Hippocampal formation (tissue), 2 donors: ENCODE results near the gene CDK17.
A peak's percentile ranks its signal among the peaks of the same experiment; 100 is the strongest.
"Not testable (repeated sequence)": the region's sequence is repeated elsewhere in the genome, so short reads cannot be mapped to it uniquely, and the experiment has no call there.

Experiments used
- DNase-seq, 2 donors: peaks; one replicate each; lab custom pipeline; 2025; lab: John Stamatoyannopoulos, UW

The CDK17 gene

DNA sequence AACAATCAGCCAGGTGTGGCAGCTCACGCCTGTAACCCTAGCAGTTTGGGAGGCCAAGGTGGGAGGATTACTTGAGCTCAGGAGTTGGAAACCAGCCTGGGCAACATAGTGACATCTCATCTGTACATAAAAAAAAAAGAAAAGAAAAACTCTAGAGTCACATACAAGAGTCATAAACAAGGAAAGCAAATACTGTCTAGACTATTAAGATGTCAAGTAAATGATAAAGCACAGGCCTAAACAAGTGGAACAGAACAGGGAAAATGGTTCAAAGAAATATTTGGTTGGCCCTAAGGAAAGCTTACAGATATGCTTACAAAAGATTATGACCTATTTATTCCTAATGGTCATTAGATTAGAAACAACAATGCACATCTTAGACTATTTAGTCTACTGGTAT, 12.3 kb downstream of the CDK17 start:
- no peak for DNase-seq

DNA sequence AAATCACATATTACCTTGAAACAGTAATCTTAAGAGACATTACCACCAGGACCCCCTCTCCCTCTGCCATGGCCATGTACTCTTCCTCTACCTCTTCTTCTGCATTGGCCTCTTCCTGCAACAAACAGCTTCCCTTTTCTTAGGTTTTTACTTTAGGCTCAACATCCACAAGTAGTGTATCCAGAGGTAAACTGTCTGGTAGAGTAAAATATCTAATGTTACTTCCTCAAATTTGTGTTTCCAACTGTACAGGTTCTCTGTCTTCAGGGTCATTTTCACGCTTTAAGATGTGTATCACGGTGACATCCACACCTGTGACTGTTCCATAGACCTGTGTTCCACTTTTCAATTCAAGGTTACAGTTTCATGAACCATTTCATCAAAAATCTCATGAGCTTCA, 13.4 kb downstream of the CDK17 start:
- DNase-seq, result no peak

DNA sequence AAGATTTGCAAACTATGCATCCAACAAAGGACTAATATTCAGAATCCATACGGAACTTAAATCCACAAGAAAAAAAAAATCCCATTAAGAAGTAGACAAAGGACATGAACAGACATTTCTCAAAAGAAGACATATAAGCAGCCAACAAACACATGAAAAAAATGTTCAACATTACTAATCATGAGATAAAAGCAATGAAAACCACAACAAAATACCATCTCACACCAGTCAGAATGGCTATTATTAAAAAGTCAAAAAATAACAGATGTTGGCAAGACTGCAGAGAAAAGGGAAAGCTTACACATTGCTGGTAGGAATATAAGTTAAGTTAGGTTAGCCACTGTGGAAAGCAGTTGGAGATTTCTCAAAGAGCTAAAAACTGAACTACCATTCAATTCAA, 16.2 kb downstream of the CDK17 start:
- no peak for DNase-seq

DNA sequence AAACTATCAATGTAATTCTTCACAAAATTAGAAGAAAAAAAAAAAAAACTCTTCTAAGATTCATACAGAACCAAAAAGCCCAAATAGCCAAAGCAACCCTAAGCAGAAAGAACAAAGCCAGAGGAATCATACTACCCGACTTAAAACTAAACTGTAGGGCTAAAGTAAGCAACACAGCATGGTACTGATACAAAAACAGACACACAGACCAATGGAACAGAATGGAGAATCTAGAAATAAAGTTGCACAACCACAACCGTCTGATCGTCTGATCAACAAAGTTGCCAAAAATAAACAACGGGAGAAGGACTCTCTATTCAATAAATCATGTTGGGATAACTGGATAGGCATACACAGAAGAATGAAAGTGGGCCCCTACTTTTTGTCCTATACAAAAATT, 16.9 kb downstream of the CDK17 start:
- DNase-seq, result no peak

DNA sequence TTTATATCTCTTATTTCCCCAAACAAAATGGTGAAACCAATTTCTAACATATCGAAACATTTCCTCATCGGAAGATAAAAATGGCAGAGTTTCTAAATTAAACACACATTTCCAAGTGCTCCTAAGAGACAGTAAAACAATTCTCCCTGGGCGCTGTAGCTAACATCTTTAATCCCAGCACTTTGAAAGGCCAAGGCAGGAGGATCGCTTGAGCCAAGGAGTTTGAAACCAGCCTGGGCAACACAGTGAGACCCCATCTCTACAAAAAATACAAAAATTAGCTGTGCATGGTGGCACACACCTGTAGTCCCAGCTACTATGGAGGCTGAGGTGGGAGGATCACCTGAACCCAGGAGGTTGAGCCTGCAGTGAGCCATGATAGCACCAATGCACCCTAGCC, 20.5 kb downstream of the CDK17 start:
- not testable (repeated sequence) for DNase-seq

DNA sequence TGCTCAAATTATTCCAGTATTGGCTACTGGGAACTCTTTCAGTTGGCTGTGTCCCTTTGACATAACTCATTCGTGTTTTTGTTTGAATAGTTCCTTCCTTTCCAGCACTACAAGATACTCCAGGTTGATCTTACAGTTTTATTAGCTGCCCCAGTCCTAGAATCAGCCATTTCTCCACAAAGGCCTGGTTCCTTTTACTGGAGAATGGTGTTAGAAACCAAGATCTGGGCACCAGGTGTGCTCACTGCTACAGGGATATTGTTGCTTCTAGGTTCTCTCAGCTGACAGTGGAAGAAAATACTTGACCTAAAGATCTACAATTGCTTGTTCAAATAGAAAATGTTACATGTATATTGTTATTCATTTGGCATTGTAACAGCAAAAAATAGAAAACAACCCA, 21.9 kb downstream of the CDK17 start:
- DNase-seq, result no peak

DNA sequence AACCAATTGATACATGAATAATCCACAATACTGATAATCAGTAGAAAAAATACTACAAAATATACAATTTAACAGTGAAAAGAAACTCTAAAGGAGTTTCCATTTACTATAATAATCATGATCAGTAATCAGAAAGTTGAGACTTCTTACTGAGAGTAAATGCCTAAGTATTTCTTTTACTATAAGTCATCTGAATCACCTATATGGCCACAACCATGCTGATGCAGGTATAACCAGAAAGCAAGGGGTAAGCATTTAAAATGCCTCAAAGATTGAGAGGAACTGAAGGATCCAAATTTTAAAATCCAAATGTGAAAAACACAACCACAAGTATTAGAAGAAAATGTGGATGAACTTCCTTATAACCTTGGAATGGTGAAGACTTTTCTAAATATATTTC, 23.4 kb downstream of the CDK17 start:
- DNase-seq, result no peak

DNA sequence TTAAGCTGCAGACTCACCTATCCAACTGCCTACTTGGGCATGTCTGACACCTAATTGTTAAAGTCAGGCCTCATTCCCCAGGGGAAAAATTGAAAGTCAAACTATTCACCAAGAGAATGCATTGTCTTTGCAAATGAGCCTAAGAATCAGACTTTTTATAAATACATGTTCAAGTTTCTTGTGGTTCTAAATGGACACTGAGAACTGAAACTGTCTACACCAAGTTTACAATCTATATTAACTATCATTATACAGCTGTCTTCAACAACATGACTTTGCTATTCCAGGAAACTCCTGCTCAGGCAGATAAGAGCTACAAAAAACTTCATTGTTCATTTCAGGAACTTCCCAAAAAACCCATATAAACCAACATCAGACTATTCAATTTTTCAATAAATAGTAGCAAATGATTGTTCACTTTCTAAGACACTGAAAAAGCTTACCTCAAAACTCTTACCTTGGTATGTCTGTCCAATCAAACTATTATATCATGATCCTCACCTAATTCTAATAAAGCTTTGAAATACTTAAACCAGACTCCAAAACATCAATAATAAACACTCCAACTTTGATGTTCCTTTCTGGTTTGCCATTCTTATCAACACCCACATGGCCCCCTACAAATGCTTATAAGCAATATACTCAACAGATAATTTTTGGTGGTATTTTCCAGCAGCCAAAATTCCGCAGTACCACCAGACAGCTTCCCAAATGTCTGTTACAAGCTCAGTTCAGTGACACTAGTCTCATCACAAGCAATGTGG, 24.2 kb downstream of the CDK17 start:
- no peak for DNase-seq

DNA sequence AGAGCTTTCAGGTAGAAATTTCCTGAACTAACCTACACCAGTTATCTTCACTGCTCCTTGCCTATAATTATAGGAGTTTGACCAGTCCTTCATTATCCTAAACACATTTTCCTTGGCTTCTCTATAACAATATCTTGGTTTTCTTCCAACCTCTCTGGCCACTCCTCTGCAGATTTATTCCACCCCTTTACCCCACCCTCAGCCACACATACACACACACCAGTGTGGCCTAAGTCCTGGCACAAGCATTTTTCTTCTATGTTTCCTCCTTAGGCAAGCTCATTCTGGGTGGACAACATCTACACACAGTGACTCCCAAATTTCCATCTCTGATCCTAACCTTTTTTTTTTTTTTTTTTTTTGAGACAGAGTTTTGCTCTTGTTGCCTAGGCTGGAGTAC, 25.1 kb downstream of the CDK17 start:
- no peak for DNase-seq

DNA sequence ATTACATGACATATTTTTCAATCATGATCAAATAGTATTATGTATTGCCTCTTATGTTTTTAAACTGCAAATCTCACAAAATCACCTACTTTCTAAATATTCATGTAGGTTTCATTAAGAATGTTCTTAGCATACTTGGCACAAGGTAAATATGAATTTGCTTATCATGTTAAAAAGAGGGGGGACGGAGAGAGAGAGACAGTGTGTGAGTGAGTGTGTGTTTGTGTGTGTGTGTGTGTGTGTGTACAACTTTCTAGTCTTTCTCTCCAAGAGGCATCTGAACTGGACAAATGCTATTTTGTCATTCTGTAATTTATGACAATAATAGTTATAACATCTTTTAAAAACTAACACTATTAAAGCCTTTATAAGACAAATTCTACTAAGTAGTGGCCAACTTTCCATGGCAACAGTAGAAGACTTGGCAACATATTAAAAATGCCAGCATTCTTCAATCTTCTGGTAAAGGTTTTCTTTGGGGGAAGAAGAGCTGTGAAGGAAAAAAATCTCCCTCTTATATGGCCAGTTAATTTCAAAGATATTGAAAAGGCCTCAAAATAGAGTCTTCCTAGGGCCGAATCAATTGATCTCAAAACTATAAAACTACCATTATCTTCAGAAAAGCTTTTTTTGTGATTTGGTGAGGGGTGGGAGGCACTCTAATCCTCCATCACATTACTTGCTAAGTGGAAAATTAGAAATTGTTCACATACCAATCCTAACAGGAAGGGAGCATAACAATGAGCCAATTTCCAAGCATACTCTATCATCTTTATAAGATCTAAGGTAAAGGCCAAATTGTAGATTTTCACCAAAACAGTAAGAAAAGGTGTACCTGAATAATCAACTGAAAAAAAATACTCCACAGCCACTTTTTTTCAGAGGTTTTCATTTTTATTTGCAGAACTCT, 28.2 kb downstream of the CDK17 start:
- DNase-seq, result no peak

DNA sequence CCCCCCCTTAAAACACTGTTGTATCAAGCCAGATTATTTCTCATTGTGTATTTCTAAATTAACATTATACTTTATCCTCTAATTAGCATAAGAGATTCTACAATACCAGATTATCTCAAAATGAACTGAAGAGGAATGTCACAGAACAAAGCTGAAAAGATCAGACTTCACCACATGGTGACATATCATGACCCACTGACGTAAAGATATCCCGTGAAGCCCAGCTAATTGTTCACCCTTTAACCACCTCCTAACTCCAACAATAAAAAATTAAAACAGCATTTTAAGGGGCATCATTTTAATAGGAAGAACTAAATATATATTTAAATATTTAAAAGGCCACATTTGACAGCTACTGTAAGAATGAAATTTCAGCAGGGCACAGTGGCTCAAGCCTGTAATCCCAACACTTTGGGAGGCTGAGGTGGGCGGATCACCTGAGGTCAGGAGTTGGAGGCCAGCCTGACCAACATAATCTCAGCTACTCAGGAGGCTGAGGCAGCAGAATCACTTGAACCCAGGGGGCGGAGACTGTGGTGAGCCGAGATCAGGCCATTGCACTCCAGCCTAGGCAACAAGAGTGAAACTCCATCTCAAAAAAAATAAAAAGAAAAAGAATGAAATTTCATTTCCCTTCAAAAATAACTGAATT, 29.0 kb downstream of the CDK17 start:
- DNase-seq, result no peak

DNA sequence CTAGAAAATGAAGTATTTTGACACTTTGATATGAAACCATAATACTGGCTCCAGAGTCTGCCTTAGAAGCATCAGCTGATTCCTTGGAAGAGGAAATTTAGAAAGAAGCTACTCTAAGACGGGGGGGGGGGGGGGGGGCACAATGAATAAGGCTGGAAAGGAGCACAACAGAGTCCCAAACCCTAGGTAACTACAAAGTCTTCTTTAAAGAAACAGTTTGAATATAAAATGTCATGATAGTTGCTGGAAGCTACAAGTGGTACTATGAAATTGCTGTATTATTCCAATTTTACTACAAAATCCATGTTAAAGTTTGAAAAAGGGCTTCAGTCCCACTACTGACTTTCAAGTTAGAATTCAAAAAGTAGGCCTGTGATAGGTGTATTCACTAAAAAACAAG, 31.6 kb downstream of the CDK17 start:
- peak in 1 of 2 donors; percentile 49 for DNase-seq

DNA sequence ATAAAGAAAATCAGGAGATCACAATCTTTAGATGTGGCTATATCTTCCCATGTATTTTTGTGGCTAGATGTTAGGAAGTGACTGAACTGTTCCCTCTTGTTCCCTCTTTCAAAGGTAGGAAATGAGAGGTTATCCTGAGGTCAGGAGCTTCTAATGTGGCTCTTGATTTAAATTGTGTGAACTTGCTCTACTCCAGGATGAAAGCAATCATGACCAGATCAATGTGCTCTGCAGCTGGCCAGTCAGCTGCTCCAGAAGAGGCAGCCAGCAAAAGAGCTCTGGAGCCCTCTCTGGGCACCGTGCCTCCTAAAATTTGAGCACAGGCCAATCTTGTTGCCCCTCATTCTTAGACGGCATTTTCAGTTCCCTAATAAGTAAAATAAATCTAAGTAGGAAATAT, 32.0 kb downstream of the CDK17 start:
- DNase-seq, result peak; percentile 49 to 55

DNA sequence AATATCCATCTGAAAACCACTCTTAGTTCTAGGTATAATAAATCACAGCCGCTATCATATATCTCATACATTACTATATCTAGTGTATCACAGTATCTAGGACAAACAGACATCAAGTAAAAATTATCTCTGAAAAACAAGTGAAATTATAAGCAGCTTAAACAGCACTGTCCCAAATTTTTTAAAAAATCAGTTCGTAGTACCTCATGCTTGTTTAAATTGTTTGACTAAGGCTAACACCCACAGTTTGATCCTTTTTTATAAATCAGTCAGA, 33.9 kb downstream of the CDK17 start:
- no peak for DNase-seq

DNA sequence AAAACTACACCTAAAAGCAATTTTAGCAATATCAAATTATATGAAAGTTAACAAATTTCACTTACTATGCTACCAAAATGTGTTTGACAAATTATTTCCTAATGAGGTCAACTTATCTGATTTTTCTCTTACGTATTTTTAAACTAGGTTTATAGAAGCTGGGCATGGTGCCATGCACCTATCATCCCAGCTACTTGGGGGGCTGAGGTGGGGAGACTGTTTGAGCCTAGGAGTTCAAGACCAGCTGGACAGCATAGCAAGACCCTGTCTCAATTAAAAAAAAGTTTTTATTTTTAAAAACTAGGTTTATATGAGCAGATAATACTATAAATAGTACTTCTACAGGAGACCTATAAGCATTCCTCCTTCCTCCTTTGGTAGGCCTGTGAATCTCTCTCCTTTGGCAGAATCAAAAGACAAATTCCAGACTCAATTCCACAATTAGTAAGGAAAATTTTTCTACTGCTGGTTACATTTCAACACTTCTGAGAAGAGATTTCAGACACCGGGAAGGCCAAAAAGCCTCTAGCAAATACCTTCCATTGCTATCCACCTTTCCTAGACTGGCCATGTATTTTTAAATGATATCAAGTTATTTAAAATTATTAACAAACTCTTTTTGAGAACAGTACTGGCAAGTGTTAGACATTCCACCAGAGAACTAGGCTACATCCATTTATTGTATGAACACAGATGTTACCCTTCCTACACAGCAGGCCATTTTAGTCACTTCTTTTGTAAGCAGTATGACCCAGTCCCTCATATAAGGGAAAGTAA, 34.4 kb downstream of the CDK17 start:
- DNase-seq, result no peak

DNA sequence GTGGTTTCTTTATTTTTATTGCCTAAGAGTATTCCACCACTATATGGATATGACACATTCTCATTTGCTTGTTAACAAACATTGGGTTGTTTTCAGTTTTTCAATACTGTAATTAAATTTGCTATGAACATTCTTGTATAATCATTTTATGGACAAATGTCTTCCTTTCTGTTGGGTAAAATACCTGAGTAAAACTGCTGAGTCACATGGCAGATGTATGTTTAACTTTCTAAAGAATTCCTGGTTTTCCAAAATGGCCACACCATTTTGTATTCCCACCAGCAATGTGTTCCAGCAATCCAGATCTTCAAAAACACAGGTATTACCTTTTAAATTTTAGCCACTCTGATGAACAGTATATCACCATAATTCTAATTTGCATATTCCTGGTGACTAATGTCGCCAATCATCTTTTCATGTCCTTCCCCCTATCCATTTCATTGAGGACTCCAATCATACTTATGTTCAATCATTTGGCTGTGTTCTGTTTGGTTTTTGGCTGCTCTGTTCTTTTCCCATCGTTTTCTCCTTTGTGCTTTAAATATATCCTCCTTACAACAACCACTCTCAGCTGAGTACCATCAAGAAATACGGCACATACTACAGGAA, 36.0 kb downstream of the CDK17 start:
- no peak for DNase-seq

DNA sequence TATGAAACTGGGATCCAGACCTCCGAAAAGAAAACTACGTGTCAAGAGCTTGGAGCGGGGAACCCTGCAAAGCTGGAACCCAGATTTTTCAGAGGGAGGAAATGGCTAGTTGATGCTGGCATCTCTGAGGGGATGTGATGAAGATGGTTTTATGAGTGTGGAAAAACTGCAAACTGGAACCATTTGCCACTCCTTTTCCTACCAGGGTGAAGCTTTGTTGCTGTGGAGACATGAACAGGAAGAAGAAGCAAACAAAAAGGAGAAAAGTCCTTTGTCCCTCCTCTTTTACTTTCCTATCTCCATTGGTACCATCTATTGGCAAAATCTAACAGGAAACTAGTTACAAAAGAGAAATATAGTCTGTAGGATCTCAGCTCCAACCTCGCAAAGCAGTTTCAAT, 39.2 kb downstream of the CDK17 start:
- no peak for DNase-seq

DNA sequence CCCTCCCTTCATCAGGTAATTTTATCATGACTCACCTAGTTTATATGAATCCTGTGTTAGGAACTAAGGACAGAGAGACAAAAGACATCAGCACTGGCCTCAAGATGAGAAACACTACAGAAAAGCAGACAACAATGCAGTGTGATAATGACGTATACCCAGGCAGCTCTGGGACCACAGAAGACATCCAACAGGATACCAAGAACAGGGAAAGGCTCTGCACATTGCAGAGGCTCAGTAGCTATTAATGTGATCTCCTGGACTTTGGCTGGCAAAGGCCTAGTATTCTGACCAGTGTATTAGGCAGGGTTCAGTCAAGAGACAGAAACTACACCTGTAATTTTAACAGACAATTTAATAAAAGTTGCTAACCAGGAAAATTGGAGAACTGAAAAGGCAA, 39.7 kb downstream of the CDK17 start:
- DNase-seq, result no peak

DNA sequence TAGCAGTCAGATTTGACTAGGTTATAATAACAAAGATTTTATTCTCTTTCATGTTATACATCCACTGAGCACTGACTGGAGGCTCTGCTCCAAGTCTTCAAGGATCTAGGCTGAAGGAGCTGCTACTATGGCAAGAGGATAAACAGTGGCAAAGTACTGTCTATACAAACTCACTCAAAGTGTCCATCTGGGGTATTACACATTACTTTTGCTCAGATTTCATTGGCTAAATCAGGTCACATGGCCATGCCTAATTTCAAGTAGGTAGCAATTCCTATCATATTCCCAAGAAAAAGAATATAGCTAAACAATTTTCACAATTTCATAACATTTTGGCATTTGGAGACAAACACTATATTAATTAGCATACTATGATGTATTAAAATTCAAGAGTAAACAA, 40.9 kb downstream of the CDK17 start:
- DNase-seq, result no peak

DNA sequence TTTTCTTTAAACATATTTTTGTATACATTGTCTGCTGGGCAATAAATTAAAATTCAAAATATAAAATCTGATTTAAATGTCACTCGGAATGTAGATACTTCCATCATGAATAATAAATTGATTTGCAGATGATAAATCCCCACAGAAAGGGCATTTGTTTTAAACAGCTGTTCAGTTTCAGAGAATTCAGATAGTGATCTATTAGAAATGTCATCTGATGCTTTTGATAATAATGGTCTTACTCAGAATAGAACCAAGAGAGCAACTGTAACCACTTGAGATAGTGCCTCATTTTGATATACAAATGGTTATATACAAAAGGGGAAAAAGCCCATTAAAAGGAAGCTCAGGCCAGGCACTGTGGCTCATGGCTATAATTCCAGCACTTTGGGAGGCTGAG, 43.4 kb downstream of the CDK17 start:
- DNase-seq, result no peak

DNA sequence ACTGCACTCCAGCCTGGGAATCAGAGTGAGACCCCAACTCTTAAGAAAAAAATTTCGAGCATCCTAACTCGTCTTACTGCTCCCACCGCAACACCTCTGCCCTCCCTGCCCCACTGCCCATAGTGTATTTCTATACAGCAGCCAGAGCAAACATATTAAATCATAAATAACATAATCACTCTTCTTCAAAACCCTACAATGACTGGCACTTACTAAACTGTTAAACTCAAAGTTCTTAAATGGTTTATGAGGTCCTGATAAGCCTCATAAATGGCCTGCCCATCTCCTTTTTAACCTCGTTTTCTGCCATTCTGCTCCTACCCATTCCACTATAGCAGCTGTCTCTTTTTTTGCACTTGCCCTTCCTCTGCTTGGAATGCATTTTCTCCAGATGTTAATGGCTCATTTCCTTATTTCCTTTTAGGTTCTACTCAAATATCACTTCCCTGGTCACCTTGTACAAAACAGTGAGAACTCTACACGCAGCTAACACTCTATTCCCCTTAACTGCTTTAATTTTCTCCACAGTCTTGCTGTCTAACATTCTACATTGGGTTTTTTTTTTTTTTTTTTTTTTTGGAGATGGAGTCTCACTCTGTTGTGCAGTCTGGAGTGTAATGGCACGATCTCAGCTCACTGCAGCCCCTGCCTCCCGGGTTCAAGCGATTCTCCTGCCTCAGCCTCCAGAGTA, 45.2 kb downstream of the CDK17 start:
- no peak for DNase-seq
